ENCODE measurements around the gene CADPS2. TPM values are rescaled to one million over a fixed set of nuclear protein-coding genes. Genes with fewer than 3 reads are reported as not detected.

Gene CADPS2
- total and polyA plus RNA-seq, 2 of the 8 experiments (the other 6 are each of a cell fraction or from before 2014, with no cell fraction given): 8.9 to 22.3 TPM

DNA sequence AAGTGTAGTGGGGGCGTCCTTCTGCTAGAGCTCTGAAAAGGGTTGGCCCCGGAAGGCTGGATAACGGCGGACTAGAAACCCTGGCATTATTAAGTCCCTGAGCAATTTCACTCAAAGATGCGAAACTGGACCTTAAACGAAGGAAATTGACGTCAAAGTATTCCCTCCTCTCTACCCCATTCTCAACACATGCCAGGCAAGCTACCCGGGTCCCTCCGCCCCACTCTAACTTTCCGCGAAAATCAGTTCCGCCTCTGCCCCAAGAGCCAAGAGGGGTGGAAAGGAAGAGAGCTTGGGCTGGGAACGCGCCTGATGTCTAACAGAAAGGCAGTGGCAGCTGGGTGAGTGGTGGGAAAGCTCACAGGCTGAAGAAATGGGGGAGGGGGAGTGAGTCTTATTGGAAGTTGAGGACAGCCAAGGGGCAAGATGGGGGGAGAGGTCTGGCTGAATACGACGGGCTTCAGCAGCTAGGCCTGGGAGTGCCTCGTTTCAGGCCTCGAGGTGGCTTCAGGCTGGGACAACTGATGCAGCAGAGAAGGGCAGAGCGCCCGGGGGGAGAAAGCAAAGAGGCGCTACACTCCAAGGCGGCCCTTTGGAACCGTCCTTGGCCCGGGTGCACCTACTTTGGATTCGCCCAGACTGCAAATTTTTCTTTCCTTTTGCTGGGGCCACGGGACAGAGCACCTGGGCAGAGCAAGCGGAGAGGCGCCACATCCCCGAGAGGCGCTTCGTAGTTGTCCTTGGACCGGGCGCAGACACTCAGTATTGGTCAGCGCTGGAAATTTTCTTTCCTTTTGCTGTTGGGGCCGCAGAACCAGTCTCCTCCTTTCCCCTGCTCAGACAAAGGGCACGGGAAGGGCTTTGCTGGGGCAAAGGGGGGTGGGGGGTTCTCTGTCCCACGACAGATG is 579.7 kb downstream of the CADPS2 start (continued):
- TF ChIP-seq POLR2A (IDR thresholded peaks at IDR 0.05; ENCODE audit: control extremely low read depth in 1 of 2, low read depth in 2 of 2, low read length in 2 of 2) (no peak), HDAC2 (IDR thresholded peaks at IDR 0.05; ENCODE audit: borderline replicate concordance in 1 of 2, low read depth in 2 of 2, low read length in 2 of 2) (peak; percentile 57 to 72; a peak in 2 of 4 replicates), JUND (IDR thresholded peaks at IDR 0.05; ENCODE audit: low read length) (no peak), EZH2 (IDR thresholded peaks at IDR 0.05; ENCODE audit: low read depth, low read length, severe bottlenecking) (peak; percentile 4), SUZ12 (IDR thresholded peaks at IDR 0.05; ENCODE audit: low read length) (peak; percentile 77; the same call in 1 of the 2 replicates), EP300 (IDR thresholded peaks at IDR 0.05; ENCODE audit: borderline replicate concordance in 1 of 2, low read depth in 2 of 2, low read length in 2 of 2) (no peak), EGR1 (IDR thresholded peaks at IDR 0.05; ENCODE audit: borderline replicate concordance, low read depth, low read length) (peak; percentile 63; the same call in 1 of the 2 replicates), SRF (IDR thresholded peaks at IDR 0.05; ENCODE audit: low read depth, low read length) (no peak), SIN3A (conservative IDR thresholded peaks at IDR 0.05 in 1 of 2, IDR thresholded peaks at IDR 0.05 in 1 of 2; ENCODE audit: low read depth in 1 of 2, low read length in 2 of 2) (peak; percentile 59 to 78; a peak in 2 of 4 replicates), GABPA (IDR thresholded peaks at IDR 0.05; ENCODE audit: borderline replicate concordance, insufficient read depth, low read length) (0 out of 2 replicates have a peak, but pooled peaks have one; percentile 17), PHF8 (conservative IDR thresholded peaks at IDR 0.05; ENCODE audit: low read depth, low read length) (peak; percentile 46; the same call in 1 of the 2 replicates), RNF2 (IDR thresholded peaks at IDR 0.05; ENCODE audit: borderline replicate concordance, low read depth, low read length, missing control alignments, poor library complexity, severe bottlenecking) (peak; percentile 23), TCF12 (IDR thresholded peaks at IDR 0.05; ENCODE audit: low read depth, low read length) (0 out of 2 replicates have a peak, but pooled peaks have one; percentile 49), SIRT6 (IDR thresholded peaks at IDR 0.05; ENCODE audit: low read length) (no peak)
- TF ChIP-seq, protein P1, sequence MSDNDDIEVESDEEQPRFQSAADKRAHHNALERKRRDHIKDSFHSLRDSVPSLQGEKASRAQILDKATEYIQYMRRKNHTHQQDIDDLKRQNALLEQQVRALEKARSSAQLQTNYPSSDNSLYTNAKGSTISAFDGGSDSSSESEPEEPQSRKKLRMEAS (IDR thresholded peaks at IDR 0.05): peak; percentile 46

Measured in H1 (cell line).